IMR-90 (cell line): ENCODE measurements around the gene CABYR.

ENCODE experiments used
- BHLHE40 ChIP-seq: fragments of 150-350 bp; IDR thresholded peaks from 2 replicates; pipeline ENCODE4 v1.6.1; 2016; ENCODE audit warnings: mild to moderate bottlenecking, low read depth, low read length
- CEBPB ChIP-seq: IDR thresholded peaks from 2 replicates; pipeline ENCODE4 v1.6.1; 2012; ENCODE audit warnings: low read depth, low read length, improper control_type of control experiment
- CHD1 ChIP-seq: IDR thresholded peaks from 2 replicates; pipeline ENCODE4 v1.6.1; 2012; ENCODE audit warnings: low read depth, low read length, improper control_type of control experiment
- CTCF ChIP-seq: conservative IDR thresholded peaks from 2 replicates; pipeline ENCODE4 v1.5.1; 2012; ENCODE audit warnings: mild to moderate bottlenecking, low read depth, low read length, improper control_type of control experiment
- ELK1 ChIP-seq: fragments of 150-350 bp; IDR thresholded peaks from 2 replicates; pipeline ENCODE4 v1.6.1; 2016; ENCODE audit warnings: low read depth, mild to moderate bottlenecking, low read length, moderate library complexity, borderline replicate concordance
- FOS ChIP-seq: fragments of 150-350 bp; IDR thresholded peaks from 2 replicates; pipeline ENCODE4 v1.6.1; 2016; ENCODE audit warnings: low read depth, low read length
- MAFK ChIP-seq: IDR thresholded peaks from 2 replicates; pipeline ENCODE4 v1.6.1; 2012; ENCODE audit warnings: low read depth, low read length, improper control_type of control experiment
- POLR2A ChIP-seq: IDR thresholded peaks from 2 replicates; pipeline ENCODE4 v1.6.1; 2012; ENCODE audit warnings: mild to moderate bottlenecking, low read depth, low read length
- RAD21 ChIP-seq: IDR thresholded peaks from 2 replicates; pipeline ENCODE4 v1.6.1; 2012; ENCODE audit warnings: low read length, improper control_type of control experiment
- RCOR1 ChIP-seq: IDR thresholded peaks from 2 replicates; pipeline ENCODE4 v1.6.1; 2012; ENCODE audit warnings: mild to moderate bottlenecking, low read length, improper control_type of control experiment; ENCODE audit not compliant: insufficient replicate concordance
- RFX5 ChIP-seq: IDR thresholded peaks from 2 replicates; pipeline ENCODE4 v1.8.0; 2012; ENCODE audit warnings: low read depth, mild to moderate bottlenecking, low read length, moderate library complexity
- SMC3 ChIP-seq: fragments of 150-350 bp; IDR thresholded peaks from 2 replicates; pipeline ENCODE4 v1.6.1; 2016; ENCODE audit warnings: low read depth, mild to moderate bottlenecking, antibody characterized with exemption, low read length, moderate library complexity
- USF2 ChIP-seq: fragments of 150-350 bp; IDR thresholded peaks from 2 replicates; pipeline ENCODE4 v1.6.1; 2017; ENCODE audit warnings: mild to moderate bottlenecking, antibody characterized with exemption, low read length, low read depth

GRCh38 chr18:24103320-24104021, 35.4 kb upstream of the CABYR start:
- no peak for TF ChIP-seq CTCF
- no peak for TF ChIP-seq MAFK
- TF ChIP-seq BHLHE40: no peak
- no peak for TF ChIP-seq POLR2A
- TF ChIP-seq FOS: no peak
- TF ChIP-seq RCOR1: no peak
- no peak for TF ChIP-seq SMC3
- TF ChIP-seq CHD1: no peak
- TF ChIP-seq CEBPB: no peak
- no peak for TF ChIP-seq ELK1
- no peak for TF ChIP-seq RAD21
- TF ChIP-seq RFX5: no peak
- TF ChIP-seq USF2: no peak
